H9 (cell line): Measurements from ENCODE around the gene TAS2R40. TPM values are rescaled to one million over a fixed set of nuclear protein-coding genes. Genes with fewer than 3 reads are reported as not detected.

Experiments
- DNase-seq: peaks from one replicate; pipeline ENCODE4 v3.0.0-alpha.2; 2017
- H2AFZ ChIP-seq: one replicate; pipeline ENCODE4 v1.6.1; 2013; ENCODE audit warnings: mild to moderate bottlenecking, low read length, control low read depth, moderate library complexity
- H2AK5ac ChIP-seq: 2 replicates; pipeline ENCODE4 v1.6.1; 2013; ENCODE audit warnings: low read length, control low read depth, mixed read lengths; ENCODE audit not compliant: insufficient read length
- H2BK120ac ChIP-seq: one replicate; pipeline ENCODE4 v1.6.1; 2013; ENCODE audit warnings: low read depth, mild to moderate bottlenecking, low read length, control low read depth, inconsistent platforms; ENCODE audit not compliant: poor library complexity, severe bottlenecking
- H2BK12ac ChIP-seq: 2 replicates; pipeline ENCODE4 v1.6.1; 2013; ENCODE audit warnings: low read length, control low read depth, mixed read lengths, low read depth; ENCODE audit not compliant: insufficient read length
- H2BK15ac ChIP-seq: 2 replicates; pipeline ENCODE4 v1.6.1; 2013; ENCODE audit warnings: low read depth, low read length, control low read depth
- H2BK20ac ChIP-seq: one replicate; pipeline ENCODE4 v1.6.1; 2013; ENCODE audit warnings: low read depth, mild to moderate bottlenecking, low read length, control low read depth, inconsistent platforms; ENCODE audit not compliant: poor library complexity, severe bottlenecking
- H2BK5ac ChIP-seq: 2 replicates; pipeline ENCODE4 v1.6.1; 2013; ENCODE audit warnings: low read length, control low read depth, mixed read lengths; ENCODE audit not compliant: insufficient read length
- H3K14ac ChIP-seq: 2 replicates; pipeline ENCODE4 v1.6.1; 2013; ENCODE audit warnings: low read length, control low read depth; ENCODE audit not compliant: insufficient read depth
- H3K18ac ChIP-seq: 2 replicates; pipeline ENCODE4 v1.6.1; 2013; ENCODE audit warnings: low read depth, mild to moderate bottlenecking, mixed read lengths, low read length, control low read depth; ENCODE audit not compliant: insufficient read length
- H3K23ac ChIP-seq: 2 replicates; pipeline ENCODE4 v1.6.1; 2013; ENCODE audit warnings: low read length, control low read depth, mixed read lengths, low read depth; ENCODE audit not compliant: insufficient read length
- H3K23me2 ChIP-seq: 2 replicates; pipeline ENCODE4 v1.6.1; 2013; ENCODE audit warnings: low read depth, mild to moderate bottlenecking, mixed read lengths, low read length, control low read depth; ENCODE audit not compliant: insufficient read length, poor library complexity, severe bottlenecking
- H3K27ac ChIP-seq: 2 replicates; pipeline ENCODE4 v1.5.1; 2013; ENCODE audit warnings: low read length, control low read depth, mixed read lengths, low read depth; ENCODE audit not compliant: insufficient read length
- H3K27me3 ChIP-seq: 2 replicates; pipeline ENCODE4 v1.6.1; 2013; ENCODE audit warnings: low read length, control low read depth, inconsistent platforms; ENCODE audit not compliant: insufficient read depth
- H3K4ac ChIP-seq: 2 replicates; pipeline ENCODE4 v1.6.1; 2013; ENCODE audit warnings: low read depth, mild to moderate bottlenecking, control low read depth, inconsistent platforms, low read length, moderate library complexity
- H3K4me1 ChIP-seq: 2 replicates; pipeline ENCODE4 v1.6.1; 2013; ENCODE audit warnings: low read length, control low read depth, inconsistent platforms; ENCODE audit not compliant: insufficient read depth
- H3K4me2 ChIP-seq: 2 replicates; pipeline ENCODE4 v1.6.1; 2013; ENCODE audit warnings: low read length, control low read depth, mixed read lengths; ENCODE audit not compliant: insufficient read length, insufficient read depth
- H3K56ac ChIP-seq: 2 replicates; pipeline ENCODE4 v1.6.1; 2013; ENCODE audit warnings: low read depth, mild to moderate bottlenecking, mixed read lengths, low read length, control low read depth; ENCODE audit not compliant: insufficient read length
- H3K79me1 ChIP-seq: 2 replicates; pipeline ENCODE4 v1.6.1; 2013; ENCODE audit warnings: low read depth, mild to moderate bottlenecking, moderate library complexity, low read length, control low read depth, inconsistent platforms; ENCODE audit not compliant: insufficient read depth, poor library complexity, severe bottlenecking
- H3K79me2 ChIP-seq: 2 replicates; pipeline ENCODE4 v1.6.1; 2013; ENCODE audit warnings: low read length, control low read depth, inconsistent platforms; ENCODE audit not compliant: insufficient read depth
- H3K9ac ChIP-seq: 2 replicates; pipeline ENCODE4 v1.6.1; 2013; ENCODE audit warnings: low read length, control low read depth, mixed read lengths; ENCODE audit not compliant: insufficient read length; ENCODE audit errors: extremely low read depth
- H3K9me3 ChIP-seq: one replicate; pipeline ENCODE4 v1.6.1; 2013; ENCODE audit warnings: low read depth, low read length, inconsistent platforms; ENCODE audit not compliant: control insufficient read depth
- H3T11ph ChIP-seq: one replicate; pipeline ENCODE4 v1.6.1; 2013; ENCODE audit warnings: mild to moderate bottlenecking, low read length, control low read depth, inconsistent platforms
- H4K20me1 ChIP-seq: one replicate; pipeline ENCODE4 v1.6.1; 2013; ENCODE audit not compliant: control insufficient read depth, insufficient read length, insufficient read depth
- H4K5ac ChIP-seq: 2 replicates; pipeline ENCODE4 v1.6.1; 2013; ENCODE audit warnings: low read depth, mild to moderate bottlenecking, mixed read lengths, low read length, control low read depth; ENCODE audit not compliant: insufficient read length
- H4K8ac ChIP-seq: replicated peaks from 2 replicates; pipeline ENCODE4 v1.6.1; 2013; ENCODE audit warnings: low read length, control low read depth, mixed read lengths, low read depth; ENCODE audit not compliant: insufficient read length
- H4K91ac ChIP-seq: 2 replicates; pipeline ENCODE4 v1.6.1; 2013; ENCODE audit warnings: low read depth, mild to moderate bottlenecking, moderate library complexity, mixed read lengths, low read length, control low read depth; ENCODE audit not compliant: insufficient read length
- H3K27ac Mint-ChIP-seq, 3 experiments: 2 replicates in 2 of 3; 3 replicates in 1 of 3; pipeline ENCODE4 v1.8.0; 2020 to 2021; ENCODE audit warnings: mixed read lengths in 3 of 3, mild to moderate bottlenecking in 1 of 3, moderate library complexity in 1 of 3
- H3K27me3 Mint-ChIP-seq: 2 replicates; pipeline ENCODE4 v1.8.0; 2021; ENCODE audit warnings: low read depth, mild to moderate bottlenecking, moderate library complexity, mixed read lengths
- H3K36me3 Mint-ChIP-seq, 3 experiments: 2 replicates in 2 of 3; 3 replicates in 1 of 3; pipeline ENCODE4 v1.8.0; 2020 to 2021; ENCODE audit warnings: low read depth in 3 of 3, mixed read lengths in 3 of 3; ENCODE audit not compliant: insufficient read depth in 1 of 3
- H3K4me1 Mint-ChIP-seq, 2 experiments: 2 replicates each; pipeline ENCODE4 v1.8.0; 2020; ENCODE audit warnings: mixed read lengths in 2 of 2
- H3K4me3 Mint-ChIP-seq, 2 experiments: 2 replicates in 1 of 2; 3 replicates in 1 of 2; pipeline ENCODE4 v1.8.0; 2020 to 2021; ENCODE audit warnings: mild to moderate bottlenecking in 2 of 2, mixed read lengths in 2 of 2, moderate library complexity in 1 of 2
- H3K9me3 Mint-ChIP-seq, 2 experiments: 2 replicates in 1 of 2; 3 replicates in 1 of 2; pipeline ENCODE4 v1.8.0; 2020; ENCODE audit warnings: mild to moderate bottlenecking in 2 of 2, mixed read lengths in 2 of 2, moderate library complexity in 1 of 2
- CTCF ChIP-seq: fragments of 200-600 bp; sonication (generic); conservative IDR thresholded peaks from 3 replicates; pipeline ENCODE4 v1.8.0; 2021; ENCODE audit warnings: antibody characterized with exemption, mild to moderate bottlenecking
- WGBS: extraction: QIAGEN DNeasy Blood & Tissue Kit; methylation state at CpG from one replicate; pipeline ENCODE4 v1.1.7; 2013; ENCODE audit warnings: missing lambda C conversion rate, low lambda C conversion rate, mixed read lengths; ENCODE audit not compliant: insufficient read length; ENCODE audit errors: extremely low coverage; 5-methylcytosine and 5-hydroxymethylcytosine counted together
- long read RNA-seq: library from polyadenylated mRNA; unstranded; transcript quantifications from one replicate; pipeline ENCODE4 v2.0.0, GENCODE V29; 2020
- total RNA-seq: library from RNA; stranded (reverse); gene quantifications from 2 replicates; pipeline ENCODE4 v1.2.1, GENCODE V29; 2021

Gene TAS2R40
- total RNA-seq = not detected in 2 replicates
- long read RNA-seq = 0 reads

- Histone ChIP-seq H3K79me2 (no peaks in the 10 kb centered on the region), H3K4me2 (no peak within 1 kb of the TSS), H2AFZ (no peak within 1 kb of the TSS), H3K14ac (no peak within 1 kb of the TSS), H3K4me1 (no peaks in the 10 kb centered on the region), H3K18ac (no peak within 1 kb of the TSS), H3K23ac (no peak within 1 kb of the TSS), H2BK12ac (no peak within 1 kb of the TSS), H4K5ac (no peak within 1 kb of the TSS), H2BK5ac (no peak within 1 kb of the TSS), H3K27me3 (no peaks in the 10 kb centered on the region), H3K23me2 (no peaks in the 10 kb centered on the region), H3T11ph (no peak within 1 kb of the TSS), H3K56ac (no peak within 1 kb of the TSS), H3K9ac (no peak within 1 kb of the TSS), H2AK5ac (no peak within 1 kb of the TSS), H3K9me3 (no peaks in the 10 kb centered on the region), H3K27ac (no peak within 1 kb of the TSS), H2BK20ac (no peak within 1 kb of the TSS), H4K91ac (no peak within 1 kb of the TSS), H2BK120ac (no peak within 1 kb of the TSS), H3K79me1 (no peaks in the 10 kb centered on the region), H3K4ac (no peak within 1 kb of the TSS), H4K8ac (no peak within 1 kb of the TSS), H2BK15ac (no peak within 1 kb of the TSS), H4K20me1 (no peaks in the 10 kb centered on the region)
- Mint-ChIP-seq H3K27ac (peak within 1 kb of the TSS in 1 of 3 experiments; percentile 13; a peak in 1 of 7 replicates), H3K9me3 (no peaks in the 10 kb centered on the region; a peak in 1 of 5 replicates), H3K27me3 (peaks cover 12% of the 10 kb centered on the region; the same call in 1 of the 2 replicates), H3K4me3 (no peak within 1 kb of the TSS), H3K36me3 (no peaks in the 10 kb centered on the region), H3K4me1 (no peaks in the 10 kb centered on the region)
- no CpG with 5 or more reads among the region's 3 CpGs for WGBS
- no peak for TF ChIP-seq CTCF
- no peak for DNase-seq
These were observed at the start of gene TAS2R40 for GRCh38 chr7:143221737-143222136. TSS of gene TAS2R40 (plus strand) at chr7:143222037. CDS start at chr7:143222079, 42 bp downstream.
